Measurements from ENCODE around the gene PACS2.

- TF ChIP-seq CTCF (IDR thresholded peaks at IDR 0.05) (no peak), POLR2A (IDR thresholded peaks at IDR 0.05) (no peak), EP300 (IDR thresholded peaks at IDR 0.05) (no peak)
These were observed 27.1 kb upstream of the PACS2 start for GRCh38 chr14:105287249-105288102.
